ENCODE results near the gene PAH. TPM values are rescaled to one million over a fixed set of nuclear protein-coding genes. Genes with fewer than 3 reads are reported as not detected.

Gene PAH
- total and polyA plus RNA-seq, 2 of the 13 experiments (the other 11 are each of a cell fraction or from before 2014, with no cell fraction given): 192 to 451 TPM

- TF ChIP-seq ZNF484 (CRISPR knock-in tag; IDR thresholded peaks at IDR 0.05; ENCODE audit: borderline replicate concordance, low read depth) (no peak), MATR3 (CRISPR knock-in tag; IDR thresholded peaks at IDR 0.05) (no peak), MIER2 (CRISPR knock-in tag; IDR thresholded peaks at IDR 0.05) (peak; percentile 55; the same call in 1 of the 2 replicates), TP53 (CRISPR knock-in tag; conservative IDR thresholded peaks at IDR 0.05) (no peak), SCMH1 (CRISPR knock-in tag; IDR thresholded peaks at IDR 0.05; ENCODE audit: borderline replicate concordance) (no peak), NR2C2 (CRISPR knock-in tag; IDR thresholded peaks at IDR 0.05; ENCODE audit: borderline replicate concordance) (no peak), FIP1L1 (IDR thresholded peaks at IDR 0.05; ENCODE audit: borderline replicate concordance, insufficient read depth, low read depth, low read length) (no peak), ATF4 (CRISPR knock-in tag; IDR thresholded peaks at IDR 0.05) (no peak), ZSCAN30 (CRISPR knock-in tag; IDR thresholded peaks at IDR 0.05) (no peak), ZNF557 (CRISPR knock-in tag; IDR thresholded peaks at IDR 0.05) (no peak), ZNF224 (CRISPR knock-in tag; IDR thresholded peaks at IDR 0.05) (no peak), POLR2AphosphoS5 (IDR thresholded peaks at IDR 0.05; ENCODE audit: low read depth, low read length) (no peak), ZFP82 (CRISPR knock-in tag; IDR thresholded peaks at IDR 0.05; ENCODE audit: borderline replicate concordance) (no peak), ZBTB20 (CRISPR knock-in tag; IDR thresholded peaks at IDR 0.05; ENCODE audit: borderline replicate concordance, low read depth) (no peak; the same call in 1 of the 2 replicates), ATF7-NPFF (CRISPR knock-in tag; IDR thresholded peaks at IDR 0.05; ENCODE audit: low read depth) (no peak), NFIB (CRISPR knock-in tag; IDR thresholded peaks at IDR 0.05; ENCODE audit: borderline replicate concordance) (no peak), KDM4B (CRISPR knock-in tag; IDR thresholded peaks at IDR 0.05) (no peak), ZMAT5 (CRISPR knock-in tag; IDR thresholded peaks at IDR 0.05; ENCODE audit: borderline replicate concordance, low read depth) (no peak)
- TF ChIP-seq, protein P1, sequence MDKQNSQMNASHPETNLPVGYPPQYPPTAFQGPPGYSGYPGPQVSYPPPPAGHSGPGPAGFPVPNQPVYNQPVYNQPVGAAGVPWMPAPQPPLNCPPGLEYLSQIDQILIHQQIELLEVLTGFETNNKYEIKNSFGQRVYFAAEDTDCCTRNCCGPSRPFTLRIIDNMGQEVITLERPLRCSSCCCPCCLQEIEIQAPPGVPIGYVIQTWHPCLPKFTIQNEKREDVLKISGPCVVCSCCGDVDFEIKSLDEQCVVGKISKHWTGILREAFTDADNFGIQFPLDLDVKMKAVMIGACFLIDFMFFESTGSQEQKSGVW (CRISPR knock-in tag; IDR thresholded peaks at IDR 0.05; ENCODE audit: borderline replicate concordance): no peak
- TF ChIP-seq, protein P2, sequence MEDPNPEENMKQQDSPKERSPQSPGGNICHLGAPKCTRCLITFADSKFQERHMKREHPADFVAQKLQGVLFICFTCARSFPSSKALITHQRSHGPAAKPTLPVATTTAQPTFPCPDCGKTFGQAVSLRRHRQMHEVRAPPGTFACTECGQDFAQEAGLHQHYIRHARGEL (CRISPR knock-in tag; IDR thresholded peaks at IDR 0.05): no peak
- TF ChIP-seq, protein P3, sequence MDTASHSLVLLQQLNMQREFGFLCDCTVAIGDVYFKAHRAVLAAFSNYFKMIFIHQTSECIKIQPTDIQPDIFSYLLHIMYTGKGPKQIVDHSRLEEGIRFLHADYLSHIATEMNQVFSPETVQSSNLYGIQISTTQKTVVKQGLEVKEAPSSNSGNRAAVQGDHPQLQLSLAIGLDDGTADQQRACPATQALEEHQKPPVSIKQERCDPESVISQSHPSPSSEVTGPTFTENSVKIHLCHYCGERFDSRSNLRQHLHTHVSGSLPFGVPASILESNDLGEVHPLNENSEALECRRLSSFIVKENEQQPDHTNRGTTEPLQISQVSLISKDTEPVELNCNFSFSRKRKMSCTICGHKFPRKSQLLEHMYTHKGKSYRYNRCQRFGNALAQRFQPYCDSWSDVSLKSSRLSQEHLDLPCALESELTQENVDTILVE (CRISPR knock-in tag; IDR thresholded peaks at IDR 0.05): no peak
- TF ChIP-seq, protein P4, sequence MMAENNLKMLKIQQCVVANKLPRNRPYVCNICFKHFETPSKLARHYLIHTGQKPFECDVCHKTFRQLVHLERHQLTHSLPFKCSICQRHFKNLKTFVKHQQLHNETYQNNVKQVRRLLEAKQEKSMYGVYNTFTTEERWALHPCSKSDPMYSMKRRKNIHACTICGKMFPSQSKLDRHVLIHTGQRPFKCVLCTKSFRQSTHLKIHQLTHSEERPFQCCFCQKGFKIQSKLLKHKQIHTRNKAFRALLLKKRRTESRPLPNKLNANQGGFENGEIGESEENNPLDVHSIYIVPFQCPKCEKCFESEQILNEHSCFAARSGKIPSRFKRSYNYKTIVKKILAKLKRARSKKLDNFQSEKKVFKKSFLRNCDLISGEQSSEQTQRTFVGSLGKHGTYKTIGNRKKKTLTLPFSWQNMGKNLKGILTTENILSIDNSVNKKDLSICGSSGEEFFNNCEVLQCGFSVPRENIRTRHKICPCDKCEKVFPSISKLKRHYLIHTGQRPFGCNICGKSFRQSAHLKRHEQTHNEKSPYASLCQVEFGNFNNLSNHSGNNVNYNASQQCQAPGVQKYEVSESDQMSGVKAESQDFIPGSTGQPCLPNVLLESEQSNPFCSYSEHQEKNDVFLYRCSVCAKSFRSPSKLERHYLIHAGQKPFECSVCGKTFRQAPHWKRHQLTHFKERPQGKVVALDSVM (CRISPR knock-in tag; IDR thresholded peaks at IDR 0.05): no peak
Observed at GRCh38 chr12:102950107-102950949, 33.3 kb upstream of the PAH start (continued).

All from HepG2 (cell line).